Esophagus muscularis mucosa (tissue), 4 donors: ENCODE data around the gene LXN. TPM values are rescaled to one million over a fixed set of nuclear protein-coding genes. Genes with fewer than 3 reads are reported as not detected.

ENCODE experiments used
- DNase-seq: peaks from one replicate; pipeline ENCODE4 v3.0.0-alpha.2; 2017; ENCODE audit errors: extremely low spot score
- H3K27ac ChIP-seq, 4 donors: fragments of 200-600 bp; sonication (generic); replicated peaks in 1 of 4; 1 replicate in 3 of 4; 2 replicates in 1 of 4; pipeline ENCODE4 v1.5.1; 2016 to 2019; ENCODE audit warnings: mild to moderate bottlenecking in 1 of 4
- H3K27me3 ChIP-seq, 4 donors: fragments of 200-600 bp; sonication (generic); one replicate each; pipeline versions ENCODE4 v1.5.1 to v1.6.0; 2016 to 2019
- H3K36me3 ChIP-seq, 4 donors: fragments of 200-600 bp; sonication (generic); one replicate each; pipeline ENCODE4 v1.5.1; 2016 to 2019
- H3K4me1 ChIP-seq, 4 donors: fragments of 200-600 bp; sonication (generic); one replicate each; pipeline ENCODE4 v1.5.1; 2016 to 2019
- H3K4me3 ChIP-seq, 4 donors: fragments of 200-600 bp; sonication (generic); 1 replicate in 2 of 4; 2 replicates in 2 of 4; pipeline ENCODE4 v1.5.1; 2016 to 2019; ENCODE audit warnings: mild to moderate bottlenecking in 4 of 4, moderate library complexity in 1 of 4
- H3K9me3 ChIP-seq, 4 donors: fragments of 200-600 bp; sonication (generic); 1 replicate in 3 of 4; 2 replicates in 1 of 4; pipeline ENCODE4 v1.5.1; 2016 to 2019
- CTCF ChIP-seq, 3 experiments: fragments of 200-600 bp in 2 of 3; fragments of 450-650 bp in 1 of 3; sonication (generic) in 2 of 3; IDR thresholded peaks; one replicate each; pipeline ENCODE4 v1.5.1; 2017 to 2019; ENCODE audit warnings: antibody characterized with exemption in 3 of 3, mild to moderate bottlenecking in 2 of 3, moderate library complexity in 1 of 3
- EP300 ChIP-seq: sonication (generic); formaldehyde crosslinking; IDR thresholded peaks from one replicate; pipeline ENCODE4 v1.6.1; 2017; ENCODE audit warnings: antibody characterized with exemption
- POLR2A ChIP-seq: fragments of 450-650 bp; IDR thresholded peaks from one replicate; pipeline ENCODE4 v1.6.1; 2017; ENCODE audit warnings: antibody characterized with exemption, moderate library complexity, mild to moderate bottlenecking, low read depth
- POLR2AphosphoS5 ChIP-seq, 2 donors: sonication (generic); formaldehyde crosslinking; IDR thresholded peaks; one replicate each; pipeline ENCODE4 v1.6.1; 2017; ENCODE audit warnings: antibody characterized with exemption in 2 of 2
- WGBS: methylation state at CpG from one replicate; pipeline ENCODE4 v1.1.5; 2018; 5-methylcytosine and 5-hydroxymethylcytosine counted together
- intact Hi-C: fragments of 100-400 bp; cut with DNase I; formaldehyde crosslinking; loops from one replicate; pipeline ENCODE4 v1.15.1; 2023
- total RNA-seq, 4 donors: library from RNA; depleted of rRNA; stranded (reverse); fragments of >200 nt; gene quantifications; one replicate each; pipeline versions ENCODE4 v1.1.0 to v1.2.1, GENCODE V29; 2016

Gene LXN
- total RNA-seq, 4 donors from 2014 or later = 7.2 to 9.2 (median 7.9) TPM

- H3K9me3 ChIP-seq = no peaks in the 10 kb centered on the region
- H3K27ac ChIP-seq = no peak overlapping the region
- WGBS = 88% methylated on average over 1 of the region's 1 CpG
- intact Hi-C loops = no loop called here
- no peak for DNase-seq
- H3K4me1 ChIP-seq = peaks cover 0 to 8% (median 0%) of the 10 kb centered on the region in 4 donors
- TF ChIP-seq EP300 (no peak), CTCF (IDR thresholded peaks at IDR 0.05) (no peak), POLR2A (no peak), POLR2AphosphoS5 (IDR thresholded peaks at IDR 0.05) (no peak)
- no peak overlapping the region for H3K4me3 ChIP-seq
- H3K36me3 ChIP-seq = peaks cover 21 to 99% (median 82%) of the 10 kb centered on the region in 4 donors
- H3K27me3 ChIP-seq = no peaks in the 10 kb centered on the region
Observed at GRCh38 chr3:158663832-158664231, 8.6 kb downstream of the LXN start.

GRCh38 chr3:158663246-158663645, 9.2 kb downstream of the LXN start:
- no peaks in the 10 kb centered on the region for H3K27me3 ChIP-seq
- no peaks in the 10 kb centered on the region for H3K9me3 ChIP-seq
- no peak overlapping the region for H3K27ac ChIP-seq
- no peak for DNase-seq
- TF ChIP-seq CTCF (IDR thresholded peaks at IDR 0.05) (no peak), POLR2AphosphoS5 (IDR thresholded peaks at IDR 0.05) (no peak), EP300 (no peak), POLR2A (no peak)
- 71% methylated on average over 1 of the region's 1 CpG for WGBS
- intact Hi-C loops = no loop called here
- H3K4me3 ChIP-seq = no peak overlapping the region
- H3K36me3 ChIP-seq = peaks cover 18 to 99% (median 79%) of the 10 kb centered on the region in 4 donors
- peaks cover 0 to 8% (median 0%) of the 10 kb centered on the region in 4 donors for H3K4me1 ChIP-seq

GRCh38 chr3:158660711-158661110, 11.7 kb downstream of the LXN start:
- 89% methylated on average over 4 of the region's 4 CpGs for WGBS
- intact Hi-C loops = no loop called here
- Histone ChIP-seq H3K4me3 (no peak overlapping the region), H3K4me1 (peaks cover 0 to 8% (median 0%) of the 10 kb centered on the region in 4 donors), H3K36me3 (peaks cover 17 to 88% (median 73%) of the 10 kb centered on the region in 4 donors), H3K27ac (no peak overlapping the region), H3K9me3 (no peaks in the 10 kb centered on the region), H3K27me3 (no peaks in the 10 kb centered on the region)
- DNase-seq = no peak
- no peak for TF ChIP-seq POLR2AphosphoS5 (IDR thresholded peaks at IDR 0.05)

- DNase-seq = no peak
- no peak for TF ChIP-seq POLR2AphosphoS5 (IDR thresholded peaks at IDR 0.05)
- no peak for TF ChIP-seq EP300
- no peak for TF ChIP-seq POLR2A
- TF ChIP-seq CTCF (IDR thresholded peaks at IDR 0.05) = peak; percentile 48 to 68 (median 58)
- H3K36me3 ChIP-seq = peaks cover 17 to 88% (median 75%) of the 10 kb centered on the region in 4 donors
- H3K9me3 ChIP-seq = no peaks in the 10 kb centered on the region
- H3K27ac ChIP-seq = peak overlapping the region in 2 of 4 donors; percentile 15 to 35
- H3K4me1 ChIP-seq = peaks cover 0 to 8% (median 0%) of the 10 kb centered on the region in 4 donors
- intact Hi-C loops = loop anchor here (5.0 kb wide), 1 partner anchor 133 kb away; no protein-coding TSS in a partner anchor
- H3K4me3 ChIP-seq = no peak overlapping the region
- H3K27me3 ChIP-seq = no peaks in the 10 kb centered on the region
- WGBS = 52% methylated on average over 7 of the region's 7 CpGs
Observed at GRCh38 chr3:158659454-158660237, 12.8 kb downstream of the LXN start.

GRCh38 chr3:158658889-158659288, 13.6 kb downstream of the LXN start:
- intact Hi-C loops = loop anchor here (5.0 kb wide), 1 partner anchor 133 kb away; no protein-coding TSS in a partner anchor
- Histone ChIP-seq H3K27ac (peak overlapping the region in 1 of 4 donors; percentile 18), H3K4me3 (no peak overlapping the region)

More at GRCh38 chr3:158658889-158659288, 13.6 kb downstream of the LXN start:
- no peak for DNase-seq
- WGBS = 89% methylated on average over 7 of the region's 7 CpGs
- TF ChIP-seq CTCF (IDR thresholded peaks at IDR 0.05) (no peak), POLR2AphosphoS5 (IDR thresholded peaks at IDR 0.05) (no peak), POLR2A (no peak), EP300 (no peak)
- no peaks in the 10 kb centered on the region for H3K9me3 ChIP-seq
- H3K27me3 ChIP-seq = no peaks in the 10 kb centered on the region
- H3K36me3 ChIP-seq = peaks cover 20 to 88% (median 75%) of the 10 kb centered on the region in 4 donors
- peaks cover 0 to 8% (median 0%) of the 10 kb centered on the region in 4 donors for H3K4me1 ChIP-seq
